Calu3 (cell line): Measurements from ENCODE around the gene CEP43. TPM values are rescaled to one million over a fixed set of nuclear protein-coding genes. Genes with fewer than 3 reads are reported as not detected.

Experiments
- BruUV-seq: library from RNA; stranded (reverse); fragments of 400-500 nt; replicated peaks from 2 replicates; lab custom pipeline; 2021; lab: Mats Ljungman, UMichigan
- CTCF ChIA-PET: fragments of 300-600 bp; sonication (Branson Sonifier 250); formaldehyde crosslinking; loops from one replicate; lab custom pipeline; 2022; ENCODE audit warnings: antibody characterized with exemption; lab: Charles Lee
- DNase-seq: peaks from one replicate; pipeline ENCODE4 v3.0.0; 2022
- H3K27ac Mint-ChIP-seq: one replicate; pipeline ENCODE4 v1.8.0; 2022; ENCODE audit warnings: mixed read lengths; ENCODE audit not compliant: unreplicated experiment
- H3K27me3 Mint-ChIP-seq: one replicate; pipeline ENCODE4 v1.8.0; 2022; ENCODE audit warnings: mixed read lengths; ENCODE audit not compliant: unreplicated experiment
- H3K36me3 Mint-ChIP-seq: one replicate; pipeline ENCODE4 v1.8.0; 2022; ENCODE audit warnings: mild to moderate bottlenecking, moderate library complexity, mixed read lengths; ENCODE audit not compliant: insufficient read depth, unreplicated experiment
- H3K4me1 Mint-ChIP-seq: one replicate; pipeline ENCODE4 v1.8.0; 2022; ENCODE audit warnings: mild to moderate bottlenecking, low read depth, mixed read lengths; ENCODE audit not compliant: unreplicated experiment
- H3K4me3 Mint-ChIP-seq: one replicate; pipeline ENCODE4 v1.8.0; 2022; ENCODE audit warnings: mild to moderate bottlenecking, low read depth, moderate library complexity, mixed read lengths; ENCODE audit not compliant: unreplicated experiment
- H3K9me3 Mint-ChIP-seq: one replicate; pipeline ENCODE4 v1.8.0; 2022; ENCODE audit warnings: low read depth, mixed read lengths; ENCODE audit not compliant: unreplicated experiment
- intact Hi-C: fragments of 100-400 bp; cut with micrococcal nuclease; formaldehyde crosslinking; loops from one replicate; pipeline ENCODE4 v1.10.0; 2022; ENCODE audit not compliant: unreplicated experiment
- total RNA-seq: library from RNA; stranded (reverse); gene quantifications from 2 replicates; pipeline ENCODE4 v1.2.3, GENCODE V29; 2022
- TF ChIP-seq, protein P1 (sequence below): fragments of 200-600 bp; IDR thresholded peaks from one replicate; pipeline ENCODE4 v1.8.0; 2022; ENCODE audit warnings: antibody characterized with exemption; ENCODE audit not compliant: unreplicated experiment

CEP43 gene
- total RNA-seq, 1 experiment from 2014 or later = 34.9 TPM

DNA sequence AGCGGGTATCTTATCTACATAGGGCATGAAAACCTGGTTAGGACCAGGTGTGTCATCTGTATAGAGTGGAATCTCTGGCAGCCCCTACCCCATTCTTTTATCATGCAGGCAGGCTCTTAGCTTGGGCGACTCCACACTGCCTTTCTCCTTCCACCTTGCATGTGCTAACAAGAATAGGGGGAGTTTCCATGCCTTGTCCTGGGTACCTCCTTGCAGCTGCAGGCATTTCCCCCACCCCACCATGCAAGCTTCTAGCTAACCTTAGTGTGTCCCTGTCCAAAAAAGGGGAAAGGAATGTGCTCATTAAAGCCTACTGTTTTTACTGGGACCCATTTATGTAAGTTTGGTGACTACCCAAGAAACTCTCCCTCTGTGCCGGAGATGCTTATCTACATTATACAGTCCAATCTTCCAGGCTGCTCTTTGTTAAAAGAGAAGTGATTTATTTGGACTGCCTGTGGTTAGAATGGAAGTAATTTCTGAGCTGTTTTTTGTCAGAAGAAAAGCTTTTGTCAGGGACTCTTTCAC, 10.5 kb upstream of the CEP43 start:
- H3K9me3 Mint-ChIP-seq = no peaks in the 10 kb centered on the region
- no peak for DNase-seq
- H3K4me1 Mint-ChIP-seq = no peaks in the 10 kb centered on the region
- H3K36me3 Mint-ChIP-seq = no peaks in the 10 kb centered on the region
- CTCF ChIA-PET = interaction anchor here (1.1 to 3.2 kb wide), 4 partner anchors 18 to 216 kb away, joined by 3 to 24 read pairs (median 6); no protein-coding TSS in a partner anchor
- intact Hi-C loops = loop anchor here (2.0 kb wide), 1 partner anchor 202 kb away; no protein-coding TSS in a partner anchor
- no peaks in the 10 kb centered on the region for H3K27me3 Mint-ChIP-seq
- H3K27ac Mint-ChIP-seq = no peak overlapping the region
- no TSS peak for BruUV-seq
- no peak overlapping the region for H3K4me3 Mint-ChIP-seq
- TF ChIP-seq, protein P1, sequence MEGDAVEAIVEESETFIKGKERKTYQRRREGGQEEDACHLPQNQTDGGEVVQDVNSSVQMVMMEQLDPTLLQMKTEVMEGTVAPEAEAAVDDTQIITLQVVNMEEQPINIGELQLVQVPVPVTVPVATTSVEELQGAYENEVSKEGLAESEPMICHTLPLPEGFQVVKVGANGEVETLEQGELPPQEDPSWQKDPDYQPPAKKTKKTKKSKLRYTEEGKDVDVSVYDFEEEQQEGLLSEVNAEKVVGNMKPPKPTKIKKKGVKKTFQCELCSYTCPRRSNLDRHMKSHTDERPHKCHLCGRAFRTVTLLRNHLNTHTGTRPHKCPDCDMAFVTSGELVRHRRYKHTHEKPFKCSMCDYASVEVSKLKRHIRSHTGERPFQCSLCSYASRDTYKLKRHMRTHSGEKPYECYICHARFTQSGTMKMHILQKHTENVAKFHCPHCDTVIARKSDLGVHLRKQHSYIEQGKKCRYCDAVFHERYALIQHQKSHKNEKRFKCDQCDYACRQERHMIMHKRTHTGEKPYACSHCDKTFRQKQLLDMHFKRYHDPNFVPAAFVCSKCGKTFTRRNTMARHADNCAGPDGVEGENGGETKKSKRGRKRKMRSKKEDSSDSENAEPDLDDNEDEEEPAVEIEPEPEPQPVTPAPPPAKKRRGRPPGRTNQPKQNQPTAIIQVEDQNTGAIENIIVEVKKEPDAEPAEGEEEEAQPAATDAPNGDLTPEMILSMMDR = no peak

DNA sequence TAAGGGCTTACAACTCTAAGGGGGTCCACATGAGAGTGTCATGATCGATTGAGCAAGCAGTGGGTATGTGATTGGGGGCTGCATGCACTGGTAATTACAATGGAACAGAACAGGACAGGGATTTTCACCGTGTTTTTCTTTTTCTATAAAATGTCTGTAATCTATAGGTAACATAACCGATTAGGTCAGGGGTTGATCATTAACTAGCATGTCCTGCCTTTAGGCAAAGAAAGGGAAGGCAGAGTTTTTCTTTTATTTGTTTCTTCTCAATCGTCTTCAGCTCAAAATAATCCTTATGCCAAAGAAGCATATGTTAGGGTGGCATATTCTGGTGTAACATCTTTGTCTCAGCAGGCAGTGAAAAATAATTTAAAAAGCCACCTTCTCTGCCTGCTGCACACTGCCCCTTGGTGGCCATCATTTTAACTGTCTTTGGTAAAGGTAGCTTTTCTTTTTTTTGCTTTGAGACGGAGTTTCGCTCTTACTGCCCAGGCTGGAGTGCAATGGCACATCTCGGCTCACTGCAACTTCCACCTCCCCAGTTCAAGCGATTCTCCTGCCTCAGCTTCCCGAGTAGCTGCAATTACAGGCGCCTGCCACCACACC, 9.7 kb upstream of the CEP43 start:
- TF ChIP-seq, protein P1 = peak; percentile 17
- BruUV-seq = no TSS peak
- peak; percentile 4 for DNase-seq
- H3K4me3 Mint-ChIP-seq = no peak overlapping the region
- no peaks in the 10 kb centered on the region for H3K9me3 Mint-ChIP-seq
- H3K4me1 Mint-ChIP-seq = no peaks in the 10 kb centered on the region
- intact Hi-C loops = loop anchor here (2.0 kb wide), 1 partner anchor 203 kb away; no protein-coding TSS in a partner anchor
- H3K27me3 Mint-ChIP-seq = no peaks in the 10 kb centered on the region
- CTCF ChIA-PET = interaction anchor here (1.0 to 3.2 kb wide), 7 partner anchors 9 to 217 kb away, joined by 3 to 24 read pairs (median 4); partner anchors contain the start of gene RNASET2
- H3K27ac Mint-ChIP-seq = no peak overlapping the region
- H3K36me3 Mint-ChIP-seq = no peaks in the 10 kb centered on the region

DNA sequence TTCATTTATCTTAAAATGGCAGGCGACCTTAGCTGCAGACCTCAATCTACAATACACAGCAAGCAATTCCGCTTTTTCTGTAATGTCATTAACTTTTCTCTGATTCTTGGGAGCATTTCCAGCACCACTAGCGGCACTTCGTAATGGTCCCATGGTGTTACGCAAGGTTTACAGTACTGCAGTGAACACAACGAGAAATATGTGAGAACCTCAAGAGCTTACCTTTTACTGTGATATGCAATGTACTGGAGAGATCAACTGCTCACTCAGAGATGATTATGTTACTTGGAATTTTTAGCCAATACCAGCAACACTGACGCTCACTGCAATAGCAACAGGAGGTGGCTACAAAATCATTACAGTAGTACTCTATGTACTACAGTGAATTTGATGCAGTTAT, 2.8 kb upstream of the CEP43 start:
- H3K27me3 Mint-ChIP-seq = no peaks in the 10 kb centered on the region
- peaks cover 21% of the 10 kb centered on the region for H3K4me1 Mint-ChIP-seq
- no TSS peak for BruUV-seq
- intact Hi-C loops = loop anchor here (5.0 kb wide), 2 partner anchors 39 to 146 kb away; partner anchors contain the start of gene RNASET2
- CTCF ChIA-PET = interaction anchor here (0.6 kb wide), 1 partner anchor 12 kb away, joined by 3 read pairs; no protein-coding TSS in a partner anchor
- H3K36me3 Mint-ChIP-seq = peaks cover 40% of the 10 kb centered on the region
- H3K9me3 Mint-ChIP-seq = no peaks in the 10 kb centered on the region
- TF ChIP-seq, protein P1 = no peak
- H3K27ac Mint-ChIP-seq = no peak overlapping the region
- no peak overlapping the region for H3K4me3 Mint-ChIP-seq
- DNase-seq = no peak

DNA sequence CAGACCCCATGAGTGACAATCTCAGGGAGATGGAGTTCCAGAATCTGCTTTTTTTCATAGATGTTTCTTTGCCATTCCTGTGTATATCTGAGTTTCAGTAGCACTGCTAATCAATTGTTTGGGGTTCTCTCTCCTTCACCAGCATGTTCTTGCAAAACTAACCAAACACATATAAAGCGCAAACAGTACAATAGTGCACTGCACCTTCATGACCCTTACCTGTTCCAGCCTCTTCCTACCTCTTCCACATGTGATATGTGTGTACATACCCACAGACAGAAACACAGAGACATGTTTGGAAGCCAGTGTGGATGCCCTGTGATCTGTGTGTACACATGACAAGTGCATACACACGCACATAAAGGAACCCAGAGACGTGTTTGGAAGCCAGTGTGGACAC, 1.8 kb upstream of the CEP43 start:
- CTCF ChIA-PET = no interaction called here
- H3K27me3 Mint-ChIP-seq = no peaks in the 10 kb centered on the region

More for the DNA sequence above, 1.8 kb upstream of the CEP43 start:
- no peak for DNase-seq
- no TSS peak for BruUV-seq
- intact Hi-C loops = loop anchor here (5.0 kb wide), 2 partner anchors 40 to 145 kb away; partner anchors contain the start of gene RNASET2
- Mint-ChIP-seq H3K9me3 (no peaks in the 10 kb centered on the region), H3K27ac (peak overlapping the region; percentile 3), H3K36me3 (peaks cover 41% of the 10 kb centered on the region), H3K4me3 (peak overlapping the region; percentile 67), H3K4me1 (peaks cover 29% of the 10 kb centered on the region)
- TF ChIP-seq, protein P1 = no peak
